Myocyte (in vitro differentiated cells): ENCODE measurements around the gene LTA4H. TPM values are rescaled to one million over a fixed set of nuclear protein-coding genes. Genes with fewer than 3 reads are reported as not detected.
A peak's percentile ranks its signal among the peaks of the same experiment; 100 is the strongest.
"Not testable (repeated sequence)": the region's sequence is repeated elsewhere in the genome, so short reads cannot be mapped to it uniquely, and the experiment has no call there.

Experiments used
- DNase-seq: peaks from one replicate; pipeline ENCODE4 v3.0.0-alpha.2; 2012; ENCODE audit warnings: low read depth
- polyA plus RNA-seq: library from polyadenylated mRNA; unstranded; fragments of >200 nt; gene quantifications from one replicate; pipeline ENCODE4 v1.2.1, GENCODE V29; 2012; ENCODE audit warnings: missing spikeins
- total RNA-seq: library from RNA; depleted of rRNA; stranded (reverse); fragments of >200 nt; gene quantifications from 2 replicates; pipeline ENCODE4 v1.2.3, GENCODE V29; 2014

LTA4H gene
- total RNA-seq: 55.9 and 70.6 TPM in 2 replicates
- polyA plus RNA-seq: 42.6 TPM

GRCh38 chr12:96035283-96036236, at the start of gene LTA4H:
Gene LTA4H, minus strand, starts transcription at chr12:96035587. Its CDS starts 68 bp downstream, at chr12:96035519.
- DNase-seq: peak; percentile 99

GRCh38 chr12:96084624-96085023, 49.2 kb upstream of the LTA4H start:
- no peak for DNase-seq

DNA sequence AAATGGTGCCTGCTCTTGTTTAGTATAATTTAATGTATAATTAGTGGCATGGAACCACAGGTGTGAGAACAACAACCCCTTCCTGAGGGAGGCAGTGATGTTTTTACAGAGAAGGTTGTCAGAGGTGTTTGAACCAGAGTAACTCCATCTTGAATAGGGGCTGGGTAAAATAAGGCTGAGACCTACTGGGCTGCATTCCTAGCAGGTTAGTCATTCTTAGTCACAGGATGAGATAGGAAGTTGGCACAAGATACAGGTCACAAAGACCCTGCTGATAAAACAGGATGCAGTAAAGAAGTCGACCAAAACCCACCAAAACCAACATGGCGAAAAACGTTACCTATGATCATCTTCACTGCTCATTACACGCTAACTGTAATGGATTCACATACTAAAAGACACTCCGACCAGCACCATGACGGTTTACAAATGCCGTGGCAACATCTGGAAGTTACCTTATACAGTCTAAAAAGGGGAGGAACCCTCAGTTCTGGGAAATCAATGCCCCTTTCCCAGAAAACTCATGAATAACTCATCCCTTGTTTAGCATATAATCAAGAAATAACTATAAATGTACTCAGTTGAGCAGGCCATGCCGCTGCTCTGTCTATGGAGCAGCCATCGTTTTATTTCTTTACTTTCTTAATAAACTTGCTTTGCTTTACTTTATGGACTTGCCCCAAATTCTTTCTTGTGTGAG, 47.8 kb upstream of the LTA4H start:
- DNase-seq: no peak

DNA sequence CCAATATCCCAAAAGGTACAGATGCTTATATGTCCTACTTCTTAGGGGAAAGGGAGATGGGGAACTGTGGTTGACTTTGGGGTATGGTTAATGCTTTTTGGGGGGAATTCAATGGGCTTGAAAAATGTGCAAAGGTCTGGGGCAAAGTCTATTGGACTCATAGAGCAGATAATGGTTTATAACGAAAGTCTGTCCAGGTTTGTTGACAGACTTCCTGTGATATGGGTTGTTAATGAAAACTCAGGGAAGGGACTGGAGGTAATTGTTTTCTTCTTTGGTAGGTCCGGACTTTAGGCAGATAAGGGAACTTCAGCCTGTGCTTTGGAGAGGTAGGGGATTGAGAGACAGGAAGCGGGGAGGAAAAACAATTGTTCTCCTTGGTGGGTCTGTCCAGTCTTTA, 46.2 kb upstream of the LTA4H start:
- DNase-seq: no peak

- DNase-seq: no peak
Observed at GRCh38 chr12:96078231-96079135, 43.1 kb upstream of the LTA4H start.

GRCh38 chr12:96077081-96077480, 41.7 kb upstream of the LTA4H start:
- DNase-seq: no peak

GRCh38 chr12:96075560-96075959, 40.2 kb upstream of the LTA4H start:
- DNase-seq: no peak

DNA sequence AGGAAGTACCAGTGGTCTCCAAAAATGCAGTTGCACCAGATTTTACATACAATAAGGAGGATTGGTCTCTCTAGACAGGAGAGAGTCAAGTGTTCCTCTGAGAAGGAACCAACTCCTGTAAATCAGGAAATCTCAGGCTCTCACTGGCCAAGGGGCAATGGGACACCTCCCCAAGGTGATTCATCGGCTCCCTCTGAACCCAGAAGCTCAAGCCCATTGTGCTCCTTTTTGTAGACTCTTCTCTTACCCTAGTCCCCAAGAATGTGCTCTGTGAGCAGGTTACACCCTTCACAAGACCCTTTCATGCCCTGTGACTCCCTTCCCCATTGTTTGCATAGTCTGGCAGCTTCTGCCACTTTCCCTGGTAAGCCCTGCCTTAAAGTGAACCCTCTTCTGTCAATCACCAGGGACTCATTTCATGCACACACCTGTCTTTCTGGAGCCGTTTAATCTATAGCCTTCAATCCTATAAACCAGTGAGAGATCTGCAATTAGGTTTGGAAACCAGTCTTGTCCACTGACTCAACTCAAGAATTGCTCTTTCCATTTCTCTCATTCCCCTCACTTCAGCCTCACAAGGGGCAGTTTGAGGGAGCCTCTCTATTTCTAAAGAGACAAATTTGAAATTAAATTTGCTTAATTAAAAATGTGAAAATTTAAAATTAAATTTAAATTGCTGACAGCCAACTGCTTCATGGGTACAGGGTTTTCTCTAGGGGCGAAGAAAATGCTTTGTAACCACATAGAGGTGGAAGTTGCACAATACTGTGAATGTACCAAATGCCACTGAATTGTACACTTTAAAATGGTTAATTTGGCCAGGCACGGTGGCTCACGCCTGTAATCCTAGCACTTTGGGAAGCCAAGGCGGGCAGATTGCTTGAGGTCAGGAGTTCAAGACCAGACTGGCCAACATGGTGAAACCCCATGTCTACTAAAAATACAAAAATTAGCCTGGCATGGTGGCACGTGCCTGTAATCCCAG, 38.3 kb upstream of the LTA4H start:
- DNase-seq: no peak

DNA sequence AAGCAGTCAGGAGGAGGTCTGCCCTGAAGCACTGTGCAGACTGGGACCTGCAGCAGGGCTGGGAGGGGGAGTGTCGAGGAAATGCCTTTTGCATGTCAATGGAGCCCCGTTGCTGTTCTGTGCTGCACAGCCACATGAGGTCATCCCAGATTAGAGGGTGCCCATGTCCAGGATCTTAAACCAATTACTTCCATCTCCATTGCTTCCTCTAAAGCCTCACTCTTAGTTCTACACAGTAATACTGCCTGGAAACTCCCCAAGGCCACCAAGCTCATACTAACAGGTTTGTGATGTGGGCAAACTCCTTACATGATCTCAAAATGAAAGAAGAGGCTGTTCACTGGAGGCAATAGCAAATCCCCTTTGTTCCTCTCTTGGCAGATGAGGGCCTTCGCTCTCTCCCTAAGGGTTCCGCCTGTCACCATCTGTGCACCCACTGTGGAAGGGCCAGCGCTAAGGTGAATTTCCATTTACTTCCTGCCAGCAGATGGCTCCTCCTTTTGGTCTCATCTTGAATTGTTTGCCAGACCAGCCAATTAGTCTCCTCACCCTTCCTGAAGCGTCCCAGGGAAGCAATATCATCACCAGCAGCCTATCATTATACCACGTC, 35.4 kb upstream of the LTA4H start:
- no peak for DNase-seq

DNA sequence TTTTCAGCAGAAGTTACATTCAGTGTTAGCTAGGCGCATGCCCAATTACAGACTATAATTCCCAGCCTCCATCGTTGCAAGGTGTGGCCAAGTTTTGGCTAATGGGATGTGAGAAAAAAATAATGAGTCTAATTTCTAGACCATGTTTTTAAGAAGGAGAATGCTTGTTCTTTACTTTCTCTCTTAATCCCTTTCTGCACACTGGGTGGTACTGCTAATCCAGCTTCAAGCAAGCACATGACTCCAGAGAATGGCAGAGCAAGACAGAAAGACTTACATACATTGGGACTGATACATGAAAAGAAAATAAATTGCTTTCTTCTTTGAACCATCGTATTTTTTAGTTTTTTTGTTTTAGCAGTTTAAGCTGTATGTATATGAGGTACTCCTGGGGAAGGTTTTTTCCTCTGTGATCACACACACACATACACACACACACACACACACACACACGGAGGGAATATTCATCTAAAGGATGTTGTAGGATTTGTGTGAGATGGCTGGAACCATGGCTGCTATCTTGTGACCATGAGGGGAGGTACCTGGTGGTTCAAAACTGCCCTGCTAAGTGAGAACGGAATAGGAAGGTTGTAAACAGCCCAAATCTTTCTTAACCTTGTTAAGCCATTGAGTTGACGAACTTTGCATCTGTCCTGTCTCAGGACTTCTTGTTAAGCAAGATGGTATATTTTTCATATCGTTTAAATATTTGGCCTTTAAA, 34.3 kb upstream of the LTA4H start:
- no peak for DNase-seq

GRCh38 chr12:96068636-96069035, 33.2 kb upstream of the LTA4H start:
- DNase-seq: no peak

GRCh38 chr12:96068111-96068510, 32.7 kb upstream of the LTA4H start:
- no peak for DNase-seq

DNA sequence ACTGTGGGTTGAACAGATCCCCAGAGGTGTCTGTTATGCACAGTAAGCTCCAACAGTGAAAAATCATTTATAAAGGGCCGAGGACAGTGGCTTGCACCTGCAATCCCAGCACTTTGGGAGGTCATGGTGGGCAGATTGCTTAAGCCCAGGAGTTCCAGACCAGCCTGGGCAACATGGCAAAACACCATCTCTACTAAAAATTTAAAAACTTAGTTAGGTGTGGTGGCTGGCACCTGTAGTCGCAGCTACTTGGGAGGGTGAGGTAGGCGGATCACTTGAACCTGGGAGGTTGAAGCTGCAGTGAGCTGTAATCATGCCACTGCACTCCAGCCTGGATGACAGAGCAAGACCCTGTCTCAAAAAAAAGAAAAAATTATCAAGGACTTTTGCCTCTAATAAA, 30.4 kb upstream of the LTA4H start:
- not testable (repeated sequence) for DNase-seq

- DNase-seq: no peak
Observed at GRCh38 chr12:96064966-96065365, 29.6 kb upstream of the LTA4H start.

DNA sequence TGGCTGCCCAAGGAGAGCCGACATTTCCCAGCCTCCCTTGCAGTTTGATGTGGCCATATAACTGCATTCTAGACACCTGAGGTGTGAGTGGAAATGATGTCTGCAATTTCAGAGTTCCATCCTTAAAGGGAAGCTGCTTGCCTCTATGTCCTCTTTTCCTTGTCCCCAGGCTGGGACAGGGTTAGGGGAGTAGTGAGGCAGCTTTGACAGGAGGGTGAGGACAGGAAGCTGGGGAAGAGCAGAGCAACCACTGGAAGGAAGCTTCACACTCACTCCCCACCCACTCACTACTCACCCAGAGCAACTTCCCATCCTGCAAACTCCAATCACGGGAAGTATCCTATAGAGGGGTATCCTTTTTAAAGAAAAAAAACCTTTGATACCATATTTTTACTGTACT, 28.9 kb upstream of the LTA4H start:
- no peak for DNase-seq

DNA sequence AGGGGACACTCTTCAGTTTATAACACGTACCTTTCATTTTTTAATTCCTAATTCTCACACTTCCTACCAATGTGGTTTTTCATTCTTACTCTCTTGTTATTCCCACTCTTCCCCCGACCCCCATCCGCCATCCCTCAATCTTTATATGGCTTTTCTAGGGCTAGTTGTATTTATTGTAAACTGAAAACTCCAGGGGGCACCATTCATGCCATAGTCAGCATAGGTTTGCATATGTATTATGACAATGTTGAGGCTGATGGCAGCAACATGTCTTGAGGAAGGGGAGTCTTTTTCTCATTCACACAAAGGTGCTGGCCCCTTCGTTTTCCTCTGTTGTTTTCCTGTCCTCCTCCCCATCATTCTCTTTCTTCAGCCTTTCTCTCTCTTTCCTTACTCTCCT, 27.7 kb upstream of the LTA4H start:
- no peak for DNase-seq

DNA sequence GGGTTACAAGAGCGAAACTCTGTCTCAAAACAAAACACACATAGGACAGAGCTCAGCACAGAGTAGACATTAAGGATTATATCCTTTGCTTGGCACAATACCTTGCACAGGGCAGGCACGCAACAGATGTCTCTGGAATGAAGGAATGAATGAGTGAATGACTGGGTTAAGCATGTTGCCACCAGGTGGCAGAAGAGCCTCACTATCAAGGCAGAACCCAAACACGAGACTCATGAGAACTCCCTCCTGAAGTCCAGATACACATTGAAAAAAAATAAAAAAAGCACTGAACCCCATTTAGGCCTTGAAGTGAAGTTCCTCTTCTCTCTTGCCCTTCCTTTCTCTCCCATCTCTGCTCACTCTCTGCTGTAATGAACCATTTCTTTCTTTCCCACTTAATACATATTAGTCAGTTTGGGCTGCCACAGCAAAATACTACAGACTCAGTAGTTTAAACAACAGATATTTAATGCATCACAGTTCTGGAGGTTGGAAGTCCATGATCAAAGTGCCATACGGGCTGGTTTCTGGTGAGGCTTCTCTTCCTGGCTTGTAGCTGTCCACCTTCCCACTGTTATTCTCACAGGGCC, 26.6 kb upstream of the LTA4H start:
- DNase-seq: peak; percentile 85

GRCh38 chr12:96061323-96061722, 25.9 kb upstream of the LTA4H start:
- no peak for DNase-seq

DNA sequence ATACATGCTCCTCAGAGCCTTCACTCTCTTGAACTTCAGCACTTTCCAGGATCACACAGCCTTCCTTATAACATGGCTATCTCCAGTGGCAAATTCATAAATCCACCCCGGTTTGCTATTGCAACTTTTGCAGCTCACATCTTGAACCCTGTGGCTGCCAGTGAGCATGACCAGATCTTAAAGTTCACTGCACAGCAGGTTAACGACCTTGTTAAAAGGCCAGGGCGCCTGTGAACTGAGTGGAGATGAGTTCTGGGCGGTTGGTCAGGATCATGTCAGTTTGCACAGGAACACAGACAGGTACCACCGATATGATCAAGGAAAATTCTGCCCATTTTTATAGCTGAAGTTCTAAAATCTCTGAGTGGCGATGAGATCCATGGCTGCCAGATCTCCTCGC, 24.7 kb upstream of the LTA4H start:
- DNase-seq: no peak
